ENCODE measurements around the gene GALNT11.

GRCh38 chr7:152013230-152013629 is 12.2 kb upstream of the GALNT11 start:
- TF ChIP-seq CTCF (IDR thresholded peaks at IDR 0.05; ENCODE audit: low read depth, low read length, poor library complexity, severe bottlenecking) (no peak), EZH2phosphoT487 (IDR thresholded peaks at IDR 0.05; ENCODE audit: borderline replicate concordance, low read length) (no peak)

All from DOHH2 (cell line).